GM21723 (cell line): Measurements from ENCODE around the gene PCP2.
"Not testable (repeated sequence)": the region's sequence is repeated elsewhere in the genome, so short reads cannot be mapped to it uniquely, and the experiment has no call there.

ENCODE experiments used
- ATAC-seq: cut with Tn5 transposase; IDR thresholded peaks from one replicate; pipeline ENCODE4 v1.9.1; 2021; ENCODE audit warnings: mild to moderate bottlenecking, moderate library complexity; ENCODE audit not compliant: unreplicated experiment

Gene PCP2

GRCh38 chr19:7662657-7663056 is 29.1 kb upstream of the PCP2 start:
- ATAC-seq: no peak

GRCh38 chr19:7661744-7662538 is 28.4 kb upstream of the PCP2 start:
- no peak for ATAC-seq

GRCh38 chr19:7658219-7658686 is 24.7 kb upstream of the PCP2 start:
- ATAC-seq: peak; percentile 78

GRCh38 chr19:7657131-7657751 is 23.7 kb upstream of the PCP2 start:
- no peak for ATAC-seq

GRCh38 chr19:7655581-7655980 is 22.1 kb upstream of the PCP2 start:
- ATAC-seq: no peak

- ATAC-seq: no peak
These were observed 20.9 kb upstream of the PCP2 start for GRCh38 chr19:7654401-7654800.

GRCh38 chr19:7652061-7652641 is 18.6 kb upstream of the PCP2 start:
- no peak for ATAC-seq

- ATAC-seq: no peak
These were observed 16.6 kb upstream of the PCP2 start for GRCh38 chr19:7650148-7650547.

GRCh38 chr19:7648265-7649014 is 14.9 kb upstream of the PCP2 start:
- ATAC-seq: no peak

GRCh38 chr19:7647156-7647555 is 13.6 kb upstream of the PCP2 start:
- ATAC-seq: no peak

GRCh38 chr19:7646426-7646700 is 12.8 kb upstream of the PCP2 start:
- no peak for ATAC-seq

GRCh38 chr19:7645656-7646425 is 12.3 kb upstream of the PCP2 start:
- no peak for ATAC-seq

GRCh38 chr19:7645163-7645562 is 11.6 kb upstream of the PCP2 start:
- no peak for ATAC-seq

- ATAC-seq: no peak
These were observed 11.0 kb upstream of the PCP2 start for GRCh38 chr19:7644550-7644877.

- not testable (repeated sequence) for ATAC-seq
These were observed 10.4 kb upstream of the PCP2 start for GRCh38 chr19:7643629-7644549.

- ATAC-seq: no peak
These were observed 9.5 kb upstream of the PCP2 start for GRCh38 chr19:7643031-7643415.

- no peak for ATAC-seq
These were observed 8.9 kb upstream of the PCP2 start for GRCh38 chr19:7642295-7643030.

- ATAC-seq: no peak
These were observed 8.1 kb upstream of the PCP2 start for GRCh38 chr19:7641290-7642276.
